GM18520 (cell line): ENCODE data around the gene PASD1.
"Not testable (repeated sequence)": the region's sequence is repeated elsewhere in the genome, so short reads cannot be mapped to it uniquely, and the experiment has no call there.

Source experiments
- ATAC-seq: cut with Tn5 transposase; IDR thresholded peaks from one replicate; pipeline ENCODE4 v1.9.1; 2021; ENCODE audit not compliant: unreplicated experiment

The PASD1 gene

DNA sequence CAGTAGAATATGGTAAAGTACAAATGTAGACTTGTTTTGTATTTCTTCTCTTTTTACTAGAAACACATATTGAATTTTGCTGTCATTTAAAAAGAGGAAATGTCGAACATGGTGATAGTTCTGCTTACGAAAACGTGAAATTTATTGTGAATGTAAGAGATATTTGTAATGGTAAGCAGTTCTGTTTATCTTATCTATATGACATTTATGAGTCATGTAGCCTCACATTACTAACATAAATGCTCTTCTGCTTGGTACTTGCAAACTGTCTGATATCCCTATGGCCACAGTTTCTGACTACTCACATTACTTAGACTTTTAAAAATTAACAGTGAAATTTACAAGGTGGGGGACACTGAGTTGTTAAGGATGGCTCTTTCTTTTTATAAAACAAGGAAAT is 57.9 kb downstream of the PASD1 start:
- no peak for ATAC-seq

DNA sequence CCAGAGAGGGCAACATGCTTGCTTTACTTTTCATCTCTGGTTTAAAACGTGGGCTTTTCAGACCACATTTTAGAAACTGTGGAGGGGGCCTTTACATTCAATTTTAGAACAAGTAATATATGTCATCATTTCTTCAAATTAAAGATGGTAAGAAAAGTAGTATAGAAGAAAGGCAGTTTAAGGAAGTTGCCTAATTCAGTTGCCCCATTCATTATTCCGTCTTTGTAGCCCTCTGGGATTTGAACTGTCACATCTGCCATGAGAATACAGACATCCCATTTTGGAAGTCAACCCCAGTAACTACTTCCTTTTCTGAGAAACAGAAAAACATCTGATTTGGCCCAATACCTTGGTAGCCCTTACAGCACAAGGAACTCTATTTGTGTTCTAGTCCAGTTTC is 61.2 kb downstream of the PASD1 start:
- no peak for ATAC-seq

DNA sequence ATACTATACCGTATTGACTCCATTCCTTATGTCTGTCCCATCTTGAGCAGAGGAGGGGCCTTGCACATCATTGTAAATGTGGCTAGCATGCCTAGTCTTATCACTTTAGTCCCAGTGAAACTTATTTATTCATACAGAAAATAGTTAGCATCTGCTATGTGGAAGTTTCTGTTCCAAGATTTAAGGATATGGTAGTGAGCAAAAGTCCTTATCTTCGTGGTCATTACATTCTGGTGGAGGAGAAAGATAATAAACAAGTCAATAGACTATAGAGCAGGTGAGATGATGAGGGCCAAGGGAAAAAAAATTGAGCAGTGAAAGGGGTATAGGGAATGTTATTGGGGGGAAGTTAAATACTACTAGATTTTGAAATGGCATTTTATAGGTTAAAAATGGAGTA is 68.3 kb downstream of the PASD1 start:
- no peak for ATAC-seq

DNA sequence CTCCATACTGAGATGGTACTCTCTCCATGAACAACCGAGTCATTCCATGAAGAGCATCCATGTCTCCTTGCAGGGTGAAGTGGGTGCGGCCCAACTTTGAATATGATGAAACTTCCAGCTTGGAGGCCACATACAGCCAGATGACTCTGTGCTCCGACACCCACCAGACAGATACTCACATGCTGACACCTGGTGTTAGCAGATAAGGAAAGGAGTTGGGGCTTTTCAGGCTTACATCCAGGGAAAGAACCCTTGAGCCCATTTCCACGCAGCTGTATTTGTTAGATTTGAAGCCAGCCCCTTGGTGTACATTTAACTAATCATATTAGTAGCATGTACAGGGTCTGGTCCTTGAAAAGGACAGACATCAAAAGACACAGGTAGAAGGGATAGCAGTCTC is 69.7 kb downstream of the PASD1 start:
- ATAC-seq: no peak

DNA sequence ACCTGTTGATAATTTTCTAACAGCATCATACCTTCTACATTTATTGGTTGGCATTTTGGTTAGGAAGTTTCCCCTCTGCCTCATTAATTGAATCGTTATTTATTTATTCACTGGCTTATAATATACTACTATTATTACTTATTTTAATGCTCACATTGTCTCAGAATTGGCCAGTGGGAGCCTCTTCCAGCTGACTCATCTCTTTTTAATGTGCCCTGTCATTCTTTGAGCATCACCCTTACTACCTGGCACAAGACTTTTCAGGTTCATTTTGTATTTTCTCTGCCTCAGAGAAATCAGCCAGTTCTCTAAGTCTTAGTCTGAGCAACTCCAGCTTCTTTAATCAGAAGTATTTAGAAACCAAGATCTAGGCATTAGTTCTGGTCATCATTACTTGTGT is 71.5 kb downstream of the PASD1 start:
- ATAC-seq: no peak

DNA sequence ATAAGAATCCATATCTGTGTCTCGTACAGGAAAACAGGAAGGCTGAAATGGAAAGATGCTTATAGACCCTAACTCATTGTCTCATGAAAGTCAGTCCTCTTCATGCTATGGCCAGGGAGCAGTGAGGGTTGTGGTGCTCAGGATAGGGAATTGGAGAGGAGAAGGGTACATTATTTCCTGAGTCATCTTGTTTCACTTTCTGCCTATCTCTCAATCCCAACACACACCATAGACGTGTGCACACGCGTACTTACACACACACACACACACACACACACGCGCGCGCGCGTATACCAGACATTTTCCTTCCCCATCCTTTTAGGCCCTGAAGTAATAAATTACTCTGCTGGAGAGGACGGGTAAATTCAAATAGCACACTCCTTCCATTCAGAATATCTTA is 78.1 kb downstream of the PASD1 start:
- ATAC-seq: no peak

DNA sequence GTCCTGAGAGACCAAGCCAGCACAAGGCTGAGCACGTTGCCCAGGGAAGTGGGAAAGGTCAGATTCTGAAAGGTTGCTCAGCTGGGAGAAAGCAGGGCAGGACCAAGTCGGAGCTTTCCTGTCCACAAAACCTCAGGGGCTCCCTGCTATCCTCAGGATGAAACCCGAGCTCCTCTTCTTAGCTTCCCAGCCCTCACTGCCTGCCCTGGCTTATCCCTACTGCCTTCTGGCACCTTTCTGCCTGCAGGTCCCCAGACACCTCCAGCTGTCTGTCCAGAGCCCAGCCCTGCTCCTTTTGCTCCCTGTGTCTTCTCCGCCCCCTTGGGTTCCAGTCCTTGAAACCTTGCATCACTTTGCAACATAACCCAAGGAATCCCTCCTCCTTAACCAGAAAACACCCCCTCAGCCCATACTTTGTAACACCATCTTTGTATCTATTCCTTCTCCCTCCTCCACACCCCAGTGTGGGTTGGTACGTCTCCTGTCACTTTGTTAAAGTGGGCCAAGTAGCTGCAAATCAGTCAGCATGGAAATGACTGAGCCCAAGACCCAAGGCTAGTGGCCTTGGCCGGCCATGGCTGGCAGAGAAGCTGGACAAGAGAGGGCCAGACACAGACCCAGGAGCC is 111.8 kb downstream of the PASD1 start:
- ATAC-seq: no peak

DNA sequence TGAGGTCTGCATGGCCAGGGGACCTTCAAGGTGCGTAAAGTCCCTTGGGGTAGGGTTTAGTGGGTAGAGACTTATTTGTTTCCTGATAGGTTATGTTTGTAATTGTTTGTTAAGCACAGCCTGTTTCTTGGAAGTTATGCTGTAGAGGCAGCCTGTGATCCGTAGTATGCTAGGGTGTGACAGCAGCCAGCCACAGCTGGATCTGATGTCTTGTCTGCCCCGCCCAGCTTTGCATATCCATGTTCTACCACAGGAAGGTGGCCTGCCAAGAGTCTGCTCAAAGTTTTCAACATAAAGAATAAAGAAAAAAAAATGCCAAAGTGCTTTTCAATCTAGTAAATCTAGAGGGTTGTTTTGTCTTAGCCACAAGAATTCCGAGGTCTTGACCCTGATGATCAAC is 112.7 kb downstream of the PASD1 start:
- ATAC-seq: no peak

DNA sequence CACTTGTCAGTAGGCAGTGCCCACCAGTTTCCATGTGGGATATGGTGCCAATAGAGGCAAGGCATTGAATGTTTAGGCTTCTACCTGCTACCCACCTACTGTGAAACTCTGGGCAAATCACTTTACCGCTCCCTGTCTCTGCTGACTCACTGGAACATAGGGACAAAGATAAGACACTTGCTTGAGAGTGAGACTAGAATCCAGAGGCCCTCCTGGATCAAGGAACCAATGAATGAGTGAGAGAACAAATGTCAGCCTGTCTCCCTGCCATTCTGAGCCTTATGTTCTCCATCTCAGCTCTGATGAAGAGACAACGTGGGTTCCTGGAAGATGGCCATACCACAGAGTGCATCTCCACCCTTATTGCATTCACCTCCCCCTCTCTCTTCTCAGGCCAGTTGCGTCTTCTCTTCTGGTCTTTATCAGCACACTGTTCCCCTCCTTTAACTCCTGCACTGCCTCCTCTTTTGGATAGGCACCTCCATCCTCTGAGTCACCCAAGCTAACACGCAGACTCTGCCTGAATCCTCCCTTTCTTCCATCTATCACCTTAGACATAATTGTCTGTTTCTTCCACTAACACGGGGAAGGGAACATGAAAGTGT is 116.4 kb downstream of the PASD1 start:
- no peak for ATAC-seq

DNA sequence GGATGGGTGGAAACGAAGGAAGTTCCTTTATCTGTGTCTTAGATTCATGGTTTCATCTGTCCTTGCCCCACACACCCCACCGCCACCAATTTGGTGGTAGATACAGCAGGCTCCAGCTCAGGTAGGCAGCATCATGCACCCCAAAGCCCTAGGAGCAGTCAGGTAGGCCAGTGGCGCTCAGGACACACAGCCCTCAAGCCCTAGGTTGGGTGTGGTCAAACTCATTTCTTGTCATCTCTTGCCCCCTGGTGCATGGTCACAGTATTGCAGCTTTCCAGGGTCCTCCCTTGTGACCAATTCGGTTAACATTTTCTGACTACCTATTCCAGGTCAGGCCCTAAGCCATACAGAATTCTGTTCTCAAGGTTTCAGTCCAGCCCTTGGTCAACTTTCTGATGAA is 117.3 kb downstream of the PASD1 start:
- no peak for ATAC-seq

DNA sequence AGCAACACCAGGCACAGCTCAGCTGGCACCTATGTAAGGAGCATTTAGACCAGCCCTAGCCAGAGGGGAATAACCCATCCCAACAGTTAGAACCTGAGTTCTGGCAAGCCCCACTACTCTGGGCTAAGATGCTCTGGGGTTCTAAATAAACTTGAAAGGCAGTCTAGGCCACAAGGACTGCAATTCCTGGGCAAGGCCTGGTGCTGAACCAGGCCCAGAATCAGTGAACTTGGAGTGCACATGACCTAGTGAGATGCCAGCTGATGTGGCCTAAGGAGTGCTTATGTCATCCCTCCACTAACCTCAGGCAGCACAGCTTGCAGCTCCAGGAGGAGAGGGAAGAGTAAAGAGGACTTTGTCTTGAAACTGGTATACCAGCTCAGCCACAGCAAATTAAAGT is 124.2 kb downstream of the PASD1 start:
- no peak for ATAC-seq

DNA sequence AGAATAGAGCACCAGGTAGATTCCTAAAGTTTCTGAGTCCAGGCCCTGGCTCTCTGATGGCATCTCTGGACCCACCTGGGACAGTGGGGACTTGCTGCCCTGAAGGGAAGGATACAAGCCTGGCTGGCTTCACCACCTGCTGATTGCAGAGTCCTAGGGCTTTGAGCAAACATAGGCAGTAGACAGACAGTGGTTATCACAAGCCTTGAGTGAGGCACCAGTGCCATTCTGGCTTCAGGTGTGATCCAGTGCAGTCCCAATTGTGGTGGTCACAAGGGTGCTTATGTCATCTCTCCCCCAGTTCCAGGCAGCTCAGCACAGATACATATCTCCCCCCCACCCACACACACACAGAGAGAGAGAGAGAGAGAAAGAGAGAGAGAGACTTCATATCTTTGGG is 125.2 kb downstream of the PASD1 start:
- no peak for ATAC-seq

DNA sequence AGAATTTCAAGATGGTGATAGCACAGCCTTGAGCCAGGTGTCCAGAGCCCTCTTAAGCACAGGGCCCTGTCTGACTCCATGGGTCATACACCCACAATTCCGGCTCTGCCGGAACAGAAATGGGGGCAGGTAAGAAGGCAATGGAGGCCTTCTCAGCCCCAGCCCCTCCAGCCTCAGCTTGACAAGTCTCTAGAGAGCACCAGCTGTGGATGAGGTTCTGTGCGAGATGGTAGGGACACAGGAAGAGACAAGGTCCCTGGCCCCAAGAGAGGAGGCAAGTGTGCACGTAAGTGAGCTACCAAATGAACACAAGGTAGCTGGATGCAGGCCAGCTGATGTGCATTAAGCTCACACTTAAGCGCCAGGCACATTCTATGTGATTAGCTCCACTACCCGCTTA is 129.3 kb downstream of the PASD1 start:
- ATAC-seq: no peak

DNA sequence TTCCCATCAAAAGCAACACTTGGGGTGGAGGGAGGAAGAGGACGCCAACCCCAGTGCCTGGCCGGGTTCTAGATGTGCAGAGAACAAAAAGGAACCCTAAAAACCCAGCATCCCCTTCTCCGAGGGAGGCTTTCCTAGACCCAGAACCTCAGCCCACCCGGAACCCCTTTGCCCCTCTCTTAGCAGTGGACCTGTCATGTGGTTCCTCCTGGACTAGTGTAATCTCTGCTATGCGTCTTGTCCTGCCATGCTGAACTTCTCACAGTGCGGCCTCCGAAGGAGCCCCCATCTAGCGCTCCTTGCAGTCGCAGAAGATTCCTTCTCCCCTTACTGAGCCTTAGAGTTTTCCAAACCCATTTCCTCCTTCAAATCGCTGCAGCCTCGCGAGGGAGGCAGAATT is 130.6 kb downstream of the PASD1 start:
- ATAC-seq: no peak

DNA sequence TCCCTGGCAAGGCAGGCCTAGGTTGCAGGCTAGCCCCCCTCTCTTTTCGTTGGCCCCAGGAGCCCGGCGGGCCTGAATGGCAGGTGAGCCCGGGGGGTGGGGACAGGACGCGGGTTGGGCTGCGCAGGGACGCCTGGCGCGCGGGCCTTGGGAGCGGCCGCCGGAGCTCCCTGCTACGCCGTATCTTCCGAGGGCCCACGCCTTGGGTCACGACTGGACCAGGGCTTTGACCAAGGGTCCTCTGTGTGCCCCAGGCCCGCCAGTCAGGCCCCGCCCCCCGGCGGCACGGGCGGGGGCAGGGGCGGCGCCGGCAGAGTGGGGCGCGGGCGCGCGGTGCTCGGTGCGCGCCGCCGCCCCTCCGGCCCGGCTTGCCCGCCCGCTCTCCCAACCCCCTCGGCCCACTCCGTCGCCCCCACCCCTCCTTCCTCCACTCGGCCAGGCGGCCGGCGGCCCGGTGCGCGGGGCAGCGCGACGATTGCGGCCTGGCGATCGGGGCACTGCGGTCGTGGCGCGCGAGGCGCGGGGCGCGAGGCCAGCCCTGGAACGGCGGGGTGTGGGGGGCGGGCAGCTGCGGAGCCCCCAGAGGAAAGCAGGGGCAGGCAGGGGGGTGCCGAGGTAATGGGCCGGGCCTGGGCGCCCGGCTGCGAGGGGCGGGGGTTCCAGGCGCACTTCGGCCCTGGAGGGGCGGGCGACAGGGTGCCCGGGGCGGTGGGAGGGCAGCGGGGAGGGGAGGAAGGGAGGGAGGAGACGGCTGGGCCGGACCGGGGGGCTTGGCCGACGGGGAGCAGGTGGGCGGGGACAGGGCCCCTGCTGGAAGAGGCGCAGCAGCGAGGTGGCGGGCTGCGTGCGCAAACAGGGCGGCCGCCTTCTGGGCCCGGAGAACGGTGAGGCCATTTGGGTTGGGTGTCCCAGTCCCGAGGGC is 131.4 kb downstream of the PASD1 start, which contains the start of gene PRRG3:
TSS of gene PRRG3 (plus strand) at position 798 of the 922 bp plus-strand sequence. CDS start 3,357 bp downstream, outside the sequence.
- no peak for ATAC-seq

DNA sequence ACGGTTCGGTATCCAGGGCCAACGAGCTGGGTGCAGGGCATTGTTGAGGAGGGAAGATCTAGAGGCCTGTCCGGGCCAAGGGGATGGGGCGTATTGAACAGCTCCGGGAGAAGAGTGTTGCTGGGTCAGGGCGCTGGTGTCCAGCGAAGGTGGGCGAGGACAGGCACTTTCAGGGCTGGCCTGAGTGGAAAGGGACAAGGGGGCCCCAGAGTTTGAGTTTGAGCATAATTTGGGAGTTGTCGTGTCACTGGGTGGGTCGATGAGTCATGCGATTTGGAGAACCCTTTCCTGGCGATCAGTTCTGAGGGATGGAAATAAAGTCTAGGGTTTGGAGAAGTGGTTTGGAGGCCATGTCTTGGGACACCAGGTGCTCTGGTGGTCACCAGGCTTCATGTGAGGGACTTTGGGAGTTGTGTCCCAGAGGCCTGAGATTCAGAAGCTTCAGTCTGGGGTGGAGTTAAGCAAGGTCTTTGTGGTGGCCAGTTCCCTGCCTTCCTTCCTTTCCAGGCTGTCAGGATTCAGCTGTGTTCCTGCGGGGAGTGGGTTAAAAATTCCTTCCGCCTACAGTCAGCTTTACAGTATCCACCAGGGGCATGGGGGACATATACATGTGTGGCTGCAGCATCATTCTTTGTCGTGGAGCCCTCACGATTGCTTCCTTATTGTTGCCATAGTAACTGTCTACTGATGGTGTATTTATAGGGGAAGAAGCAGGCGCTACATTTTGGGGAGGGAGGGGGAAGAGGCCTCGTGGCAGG is 132.3 kb downstream of the PASD1 start:
- ATAC-seq: no peak

DNA sequence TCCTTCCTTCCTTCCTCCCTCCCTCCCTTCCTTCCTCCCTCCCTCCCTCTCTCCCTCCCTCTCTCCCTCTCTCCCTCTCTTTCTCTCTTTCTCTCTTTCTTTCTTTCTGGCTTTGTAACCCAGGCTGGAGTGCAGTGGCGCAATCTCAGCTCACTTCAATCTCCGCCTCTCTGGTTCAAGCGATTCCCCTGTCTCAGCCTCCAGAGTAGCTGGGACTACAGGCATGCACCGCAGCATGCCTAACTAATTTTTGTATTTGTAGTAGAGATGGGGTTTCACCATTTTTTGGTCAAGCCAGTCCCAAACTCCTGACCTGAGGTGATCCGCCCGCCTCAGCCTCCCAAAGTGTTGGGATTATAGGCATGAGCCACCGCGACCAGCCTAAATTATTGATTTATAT is 133.6 kb downstream of the PASD1 start:
- ATAC-seq: not testable (repeated sequence)

DNA sequence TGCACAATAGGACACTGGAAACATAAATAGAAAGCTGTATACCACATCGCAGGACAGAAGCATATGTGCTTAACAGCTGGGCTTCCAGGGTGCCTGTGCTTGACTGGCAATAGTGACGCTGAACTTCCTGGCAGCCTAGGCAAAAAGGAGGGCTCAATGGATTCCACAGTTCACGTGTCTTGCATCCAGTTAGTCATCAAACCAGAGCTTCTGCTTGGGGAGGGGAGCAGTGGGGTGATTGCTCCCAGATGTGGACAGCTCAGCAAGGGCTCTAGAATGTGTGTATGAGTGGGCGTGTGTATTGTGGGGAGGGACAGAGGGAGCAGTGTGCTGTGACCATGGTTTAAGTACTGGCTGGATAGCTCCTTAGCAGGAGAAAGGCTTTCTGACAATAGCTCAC is 134.0 kb downstream of the PASD1 start:
- ATAC-seq: no peak

DNA sequence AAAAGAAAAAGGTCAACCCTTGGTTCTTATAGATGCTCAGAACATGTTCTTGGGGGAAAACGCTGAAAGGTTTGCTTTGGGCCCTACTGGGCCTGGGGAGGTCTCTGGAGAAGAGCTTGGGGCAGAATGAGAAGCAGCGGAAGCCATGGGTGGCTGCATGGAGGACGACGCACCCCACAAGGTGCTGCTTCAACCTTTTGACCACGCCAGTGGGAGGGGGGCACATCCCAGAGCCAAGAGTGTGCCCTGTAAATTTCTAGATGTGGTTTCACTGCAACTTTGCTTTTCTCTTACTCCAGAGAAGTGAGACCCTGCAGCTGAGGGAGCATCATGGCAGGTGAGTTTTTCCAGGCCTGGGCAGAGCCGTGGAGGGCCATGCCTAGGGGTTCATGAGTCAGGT is 135.0 kb downstream of the PASD1 start:
- ATAC-seq: no peak

DNA sequence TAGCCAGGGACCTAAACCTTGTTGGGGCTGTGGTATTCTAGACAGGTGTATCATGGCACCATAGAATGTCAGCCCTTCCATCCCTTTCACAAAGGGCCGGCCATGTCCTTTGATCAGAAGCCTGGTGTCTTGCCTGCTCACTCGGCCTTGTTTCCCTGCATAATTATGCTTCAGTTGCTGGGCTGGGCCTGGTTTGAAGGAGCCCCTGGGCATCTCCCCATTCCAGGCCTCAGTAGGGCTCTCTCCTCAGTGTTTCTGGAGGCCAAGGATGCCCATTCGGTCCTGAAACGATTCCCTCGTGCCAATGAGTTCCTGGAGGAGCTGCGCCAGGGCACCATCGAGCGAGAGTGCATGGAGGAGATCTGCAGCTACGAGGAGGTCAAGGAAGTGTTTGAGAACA is 136.3 kb downstream of the PASD1 start:
- ATAC-seq: no peak

DNA sequence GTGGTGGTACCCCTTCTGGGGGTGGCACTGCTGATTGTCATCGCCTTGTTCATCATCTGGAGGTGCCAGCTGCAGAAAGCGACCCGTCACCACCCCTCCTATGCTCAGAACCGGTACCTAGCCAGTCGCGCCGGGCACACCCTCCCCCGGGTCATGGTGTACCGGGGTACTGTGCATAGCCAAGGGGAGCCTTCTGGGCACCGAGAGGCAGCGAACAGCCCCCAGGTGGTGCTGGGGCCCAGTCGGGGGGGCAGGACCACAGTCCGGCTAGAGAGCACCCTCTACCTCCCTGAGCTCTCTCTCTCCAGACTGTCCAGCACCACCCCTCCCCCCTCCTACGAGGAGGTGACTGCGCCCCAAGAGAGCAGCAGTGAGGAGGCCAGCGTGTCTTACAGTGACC is 137.1 kb downstream of the PASD1 start:
- ATAC-seq: no peak
